GM21515 (cell line): Measurements from ENCODE around the gene TRIM47.

ENCODE experiments used
- ATAC-seq: cut with Tn5 transposase; IDR thresholded peaks from one replicate; pipeline ENCODE4 v1.9.1; 2021; ENCODE audit not compliant: unreplicated experiment

The TRIM47 gene

GRCh38 chr17:75834279-75834920 lies 44.0 kb downstream of the TRIM47 start:
- ATAC-seq, result no peak

DNA sequence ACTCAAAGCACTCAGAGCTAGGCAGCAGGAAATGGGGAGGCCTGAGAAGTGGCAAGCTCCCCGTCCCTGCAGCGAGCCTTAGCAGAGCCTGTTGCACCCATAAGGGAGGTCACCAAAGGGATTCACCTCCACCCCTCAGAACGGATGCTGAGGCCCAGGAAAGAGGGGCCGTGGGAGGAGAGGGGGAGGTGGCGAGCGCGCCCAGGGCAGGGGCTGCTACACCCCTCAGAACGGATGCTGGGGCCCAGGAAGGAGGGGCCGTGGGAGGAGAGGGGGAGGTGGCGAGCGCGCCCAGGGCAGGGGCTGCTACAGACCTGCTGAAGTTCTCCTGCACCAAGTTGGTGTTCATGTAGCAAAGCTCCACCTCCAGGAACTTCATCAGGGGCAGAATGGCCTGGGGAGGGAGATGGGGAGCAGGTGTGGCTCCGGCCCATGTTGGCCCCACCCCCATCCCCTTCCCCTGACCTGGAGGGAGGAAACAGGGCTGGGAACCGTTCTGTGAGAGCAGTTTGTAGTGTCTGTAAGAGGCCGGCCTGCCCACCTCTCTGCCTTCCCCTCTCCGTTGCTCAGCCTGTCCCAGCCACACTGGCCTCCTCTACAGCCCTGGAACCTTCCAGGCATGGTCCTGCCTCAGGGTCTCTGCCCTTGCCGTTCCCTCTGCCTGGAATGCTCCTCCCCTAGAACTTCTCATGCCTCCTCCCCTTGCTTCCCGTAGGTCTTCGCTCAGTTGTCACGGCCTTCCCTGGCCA lies 45.6 kb downstream of the TRIM47 start:
- ATAC-seq, result no peak

DNA sequence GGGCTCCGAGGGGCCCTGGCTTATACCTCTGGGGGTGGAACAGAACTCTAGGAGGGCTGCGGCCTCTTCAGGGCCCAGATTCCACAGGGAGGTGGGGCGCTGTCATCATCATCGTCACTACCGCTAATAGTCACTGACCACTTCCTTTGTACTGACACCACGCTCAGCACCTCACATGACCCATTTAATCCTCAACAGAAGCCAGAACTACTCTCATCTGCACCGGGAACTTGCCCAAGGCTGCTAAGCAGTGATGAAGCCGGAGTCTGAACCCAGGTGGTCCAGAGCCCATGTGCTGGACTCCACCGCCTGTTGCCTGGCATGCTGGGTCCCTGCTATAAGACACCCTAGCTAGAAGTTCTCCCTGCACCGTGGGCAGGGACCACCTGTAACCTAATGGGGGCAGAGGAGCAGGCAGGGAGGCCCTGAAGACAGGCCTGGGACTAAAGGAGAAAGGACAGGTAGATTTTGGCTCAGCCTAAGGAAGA lies 46.2 kb downstream of the TRIM47 start:
- no peak for ATAC-seq

DNA sequence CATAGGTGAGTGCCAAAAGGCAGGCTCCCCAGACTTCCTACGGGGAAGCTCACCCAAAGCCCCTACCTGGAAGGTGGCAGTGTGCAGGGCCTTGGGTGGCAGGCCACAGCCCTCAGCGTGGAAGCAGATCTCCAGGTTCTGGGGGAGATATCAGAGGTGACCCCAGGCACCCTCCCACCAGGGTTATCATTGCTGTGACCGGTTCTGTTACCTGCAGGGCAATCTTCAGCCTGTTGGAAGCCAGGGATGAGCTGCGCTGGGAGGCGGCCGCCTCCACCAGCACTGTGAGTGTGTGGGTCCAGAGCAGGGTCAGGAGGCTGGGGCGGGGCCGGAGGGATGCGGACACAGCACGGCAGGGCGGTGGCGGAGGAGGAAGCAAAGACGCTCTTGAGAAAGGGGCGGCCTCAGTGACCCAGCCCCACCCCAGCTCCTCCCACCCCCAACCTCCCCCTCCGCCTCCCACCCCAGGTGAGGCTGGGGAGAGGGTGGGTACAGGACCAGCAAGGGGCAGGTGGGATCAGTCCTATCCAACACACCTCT lies 47.3 kb downstream of the TRIM47 start:
- no peak for ATAC-seq

GRCh38 chr17:75830164-75831031 lies 48.0 kb downstream of the TRIM47 start:
- no peak for ATAC-seq

DNA sequence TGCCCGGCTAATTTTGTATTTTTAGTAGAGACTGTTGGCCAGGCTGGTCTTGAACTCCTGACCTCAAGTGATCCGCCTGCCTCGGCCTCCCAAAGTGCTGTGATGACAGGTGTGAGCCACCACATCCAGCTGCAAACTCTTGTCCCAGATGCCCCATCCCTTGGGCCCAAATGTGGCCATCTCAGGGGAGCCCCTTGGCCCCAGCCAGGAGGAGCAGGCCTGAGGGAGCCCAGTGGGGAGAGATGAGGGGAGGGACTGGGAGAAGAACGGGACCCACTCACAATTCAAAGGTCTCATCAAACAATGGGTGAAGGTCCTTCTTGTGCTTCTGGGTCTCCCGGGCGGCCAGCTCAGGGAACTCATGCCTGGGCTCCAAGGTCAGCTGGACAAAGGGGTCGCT lies 48.6 kb downstream of the TRIM47 start:
- ATAC-seq, result no peak

- ATAC-seq, result no peak
These were observed 49.6 kb downstream of the TRIM47 start for GRCh38 chr17:75828741-75829140.

DNA sequence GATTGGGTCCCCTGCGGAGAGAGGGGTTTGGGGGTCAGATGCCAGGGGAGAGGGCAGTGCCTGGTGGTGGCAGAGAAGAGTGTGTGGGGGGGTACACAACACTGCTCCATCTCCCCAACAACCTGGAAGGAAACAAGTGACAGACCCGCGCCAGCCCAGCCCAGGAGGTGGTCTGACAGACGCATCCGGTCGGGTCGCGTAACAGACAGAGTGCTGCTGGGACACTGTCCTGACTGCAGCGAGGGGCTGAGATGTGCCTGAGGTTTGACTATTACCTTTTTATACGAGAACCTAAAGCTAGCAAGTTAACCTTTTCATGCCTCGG lies 50.3 kb downstream of the TRIM47 start:
- no peak for ATAC-seq

GRCh38 chr17:75827308-75828075 lies 50.9 kb downstream of the TRIM47 start:
- no peak for ATAC-seq

GRCh38 chr17:75826561-75827307 lies 51.6 kb downstream of the TRIM47 start:
- no peak for ATAC-seq

DNA sequence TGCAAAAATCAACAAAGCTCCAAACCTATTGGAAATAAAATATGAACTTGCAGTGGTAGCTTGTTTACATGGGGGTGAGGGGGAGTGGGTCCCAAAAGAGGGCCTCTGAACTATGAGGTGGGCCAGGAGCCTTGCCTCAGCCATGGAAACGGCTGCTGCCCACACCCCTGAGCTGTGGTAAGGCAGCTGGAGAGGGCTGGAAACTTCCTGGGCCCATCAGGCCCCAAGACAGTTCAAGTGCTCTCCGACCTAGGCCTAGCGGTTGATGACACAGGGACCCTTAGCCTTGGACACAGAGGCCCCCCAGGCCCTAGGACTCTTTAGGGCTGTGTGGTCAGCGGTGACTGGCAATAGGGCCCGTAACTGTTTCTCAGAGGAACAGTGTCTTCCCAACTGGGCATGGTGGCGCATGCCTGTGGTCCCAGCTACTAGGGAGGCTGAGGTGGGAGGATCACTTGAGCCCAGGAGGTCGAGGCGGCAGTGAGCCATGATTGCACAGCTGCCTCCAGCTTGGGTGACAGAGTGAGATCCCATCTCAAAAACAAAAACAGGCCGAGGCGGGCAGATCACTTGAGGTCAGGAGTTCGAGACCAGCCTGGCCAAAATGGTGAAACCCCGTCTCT lies 52.5 kb downstream of the TRIM47 start:
- no peak for ATAC-seq

GRCh38 chr17:75825149-75825552 lies 53.2 kb downstream of the TRIM47 start:
- no peak for ATAC-seq

- no peak for ATAC-seq
These were observed 53.7 kb downstream of the TRIM47 start for GRCh38 chr17:75824666-75825065.
